Activated T-cell treated with anti-CD3 and anti-CD28 coated beads, Interleukin-2, amount 50 U/mL, for 24 hours (primary cell): ENCODE measurements around the gene S1PR4.

Source experiments
- DNase-seq: peaks from one replicate; pipeline ENCODE4 v3.0.0-alpha.2; 2020
- H3K27ac Mint-ChIP-seq: 2 replicates; pipeline ENCODE4 v1.8.0; 2020; ENCODE audit warnings: mild to moderate bottlenecking, mixed read lengths
- H3K27me3 Mint-ChIP-seq: 2 replicates; pipeline ENCODE4 v1.8.0; 2020; ENCODE audit warnings: mixed read lengths
- H3K36me3 Mint-ChIP-seq: 2 replicates; pipeline ENCODE4 v1.8.0; 2020; ENCODE audit warnings: low read depth, mixed read lengths
- H3K4me1 Mint-ChIP-seq: 2 replicates; pipeline ENCODE4 v1.8.0; 2020; ENCODE audit warnings: low read depth, mixed read lengths
- H3K4me3 Mint-ChIP-seq: 2 replicates; pipeline ENCODE4 v1.8.0; 2020; ENCODE audit warnings: mild to moderate bottlenecking, moderate library complexity, mixed read lengths
- H3K9me3 Mint-ChIP-seq: 2 replicates; pipeline ENCODE4 v1.8.0; 2020; ENCODE audit warnings: mixed read lengths

S1PR4 gene

DNA sequence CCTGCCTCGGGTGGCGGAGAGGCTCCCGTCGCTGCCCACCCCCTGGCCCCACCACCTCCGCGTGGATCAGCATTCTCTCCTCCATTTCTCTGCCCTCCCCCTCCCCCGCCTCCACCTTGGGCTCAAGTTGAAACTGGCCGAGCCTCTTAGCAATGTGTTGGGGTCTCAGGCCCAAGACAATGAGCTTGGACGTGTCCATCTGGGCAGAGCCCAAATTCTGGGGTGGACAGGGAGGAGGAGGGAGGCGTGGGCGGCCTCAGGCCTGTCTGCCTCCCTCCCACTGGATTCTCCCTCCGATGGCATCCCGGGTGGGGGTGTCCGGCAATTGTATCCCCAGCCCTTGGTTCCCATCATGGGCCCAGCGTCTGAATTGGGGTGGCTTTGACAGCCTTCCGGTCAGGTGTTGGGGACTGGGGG, 47.1 kb downstream of the S1PR4 start:
- Mint-ChIP-seq H3K27me3 (peaks cover 31% of the 10 kb centered on the region), H3K4me1 (no peaks in the 10 kb centered on the region), H3K9me3 (no peaks in the 10 kb centered on the region), H3K36me3 (no peaks in the 10 kb centered on the region), H3K4me3 (no peak overlapping the region), H3K27ac (no peak overlapping the region)
- DNase-seq = no peak

DNA sequence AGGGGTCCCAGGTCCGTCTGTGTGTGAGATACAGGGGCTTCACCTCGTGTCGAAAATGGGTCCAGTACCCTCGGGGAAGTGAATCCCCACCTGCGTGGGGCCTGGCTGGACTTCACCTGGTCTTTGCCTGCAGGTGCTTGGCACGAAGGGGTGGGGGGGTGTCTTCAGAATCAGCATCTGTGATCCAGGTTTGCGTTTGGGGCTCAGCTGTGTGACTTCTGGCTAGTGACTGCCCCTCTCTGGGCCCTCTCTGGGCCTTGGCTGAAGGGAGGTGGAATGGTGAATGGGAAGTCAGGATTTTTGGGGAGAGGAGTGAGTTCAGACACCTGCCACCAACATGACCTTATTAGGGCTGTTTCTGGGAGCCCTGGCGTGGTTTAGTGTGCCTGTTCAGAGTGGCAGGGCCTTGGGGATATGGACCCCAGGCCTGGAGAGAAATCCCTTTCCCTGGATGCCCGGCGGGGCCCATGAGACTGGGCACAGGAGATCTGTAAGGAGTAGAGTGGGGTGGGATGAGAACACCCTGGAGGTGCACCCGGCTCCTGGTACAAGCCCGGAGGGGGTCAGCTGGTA, 48.6 kb downstream of the S1PR4 start:
- H3K27me3 Mint-ChIP-seq = peaks cover 34% of the 10 kb centered on the region
- H3K27ac Mint-ChIP-seq = no peak overlapping the region
- no peaks in the 10 kb centered on the region for H3K4me1 Mint-ChIP-seq
- no peak overlapping the region for H3K4me3 Mint-ChIP-seq
- H3K36me3 Mint-ChIP-seq = no peaks in the 10 kb centered on the region
- DNase-seq = no peak
- H3K9me3 Mint-ChIP-seq = no peaks in the 10 kb centered on the region

DNA sequence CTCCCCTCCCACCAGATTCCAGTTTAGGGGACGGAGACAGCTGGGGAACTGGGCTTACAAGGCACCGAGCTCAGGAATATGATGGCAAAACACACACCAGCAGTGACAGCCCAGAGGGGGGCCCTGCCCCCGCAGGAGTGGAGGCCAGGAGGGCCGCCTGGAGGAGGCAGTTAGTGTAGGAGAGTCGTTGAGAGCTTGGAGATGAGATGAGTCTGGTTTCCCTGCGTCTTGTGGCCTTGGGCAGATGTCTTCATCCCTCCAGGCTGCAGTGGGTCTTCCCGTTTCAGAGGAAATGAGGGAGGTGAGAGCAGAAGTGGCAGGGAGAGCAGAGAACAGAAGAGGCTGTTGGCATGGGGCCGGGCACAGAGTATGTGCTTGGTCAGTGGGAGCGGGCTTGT, 50.8 kb downstream of the S1PR4 start:
- no peak overlapping the region for H3K27ac Mint-ChIP-seq
- no peak for DNase-seq
- H3K27me3 Mint-ChIP-seq = peaks cover 36% of the 10 kb centered on the region
- no peaks in the 10 kb centered on the region for H3K9me3 Mint-ChIP-seq
- no peaks in the 10 kb centered on the region for H3K36me3 Mint-ChIP-seq
- no peak overlapping the region for H3K4me3 Mint-ChIP-seq
- H3K4me1 Mint-ChIP-seq = no peaks in the 10 kb centered on the region
